ACHN (cell line): ENCODE results near the gene GH2.

ENCODE experiments used
- DNase-seq: peaks from one replicate; pipeline ENCODE4 v3.0.0-alpha.2; 2015
- in situ Hi-C: cut with HindIII; loops from 2 replicates; pipeline ENCODE4 v1.10.0; 2017; ENCODE audit warnings: low sequenced_read_pairs, low pct_ligation_motif_present, low pct_unique_long_range_greater_than_20kb

Gene GH2

GRCh38 chr17:63833741-63834373 is 47.9 kb downstream of the GH2 start:
- DNase-seq = no peak
- in situ Hi-C loops = no loop called here

GRCh38 chr17:63833026-63833740 is 48.6 kb downstream of the GH2 start:
- in situ Hi-C loops = no loop called here
- DNase-seq = no peak

GRCh38 chr17:63832455-63832854 is 49.3 kb downstream of the GH2 start:
- in situ Hi-C loops = no loop called here
- DNase-seq = no peak

GRCh38 chr17:63832014-63832413 is 49.7 kb downstream of the GH2 start:
- in situ Hi-C loops = no loop called here
- DNase-seq = no peak

- in situ Hi-C loops = no loop called here
- DNase-seq = no peak
These were observed 50.2 kb downstream of the GH2 start for GRCh38 chr17:63831505-63831904.

GRCh38 chr17:63830904-63831491 is 50.7 kb downstream of the GH2 start:
- in situ Hi-C loops = no loop called here
- no peak for DNase-seq

- in situ Hi-C loops = no loop called here
These were observed 51.5 kb downstream of the GH2 start for GRCh38 chr17:63830278-63830677.

More at GRCh38 chr17:63830278-63830677, 51.5 kb downstream of the GH2 start:
- DNase-seq = no peak
